T-cell (primary cell): ENCODE measurements around the gene GSAP. TPM values are rescaled to one million over a fixed set of nuclear protein-coding genes. Genes with fewer than 3 reads are reported as not detected.

Source experiments
- ATAC-seq, 4 experiments: fragments of 200-7000 bp in 3 of 4; fragments of 150-1000 bp in 1 of 4; cut with Tn5 transposase; replicated peaks in 1 of 4; 1 replicate in 3 of 4; 2 replicates in 1 of 4; pipeline ENCODE4 v1.10.0; 2021; ENCODE audit warnings: moderate library complexity in 3 of 4, mild to moderate bottlenecking in 2 of 4, moderate number of reproducible peaks in 1 of 4
- CTCF ChIA-PET, 2 donors: fragments of 300-600 bp; sonication (Branson Sonifier 250); formaldehyde crosslinking; loops; one replicate each; lab custom pipeline; 2022; ENCODE audit warnings: antibody characterized with exemption in 2 of 2; lab: Charles Lee
- POLR2A ChIA-PET, 2 donors: fragments of 300-600 bp; sonication (Branson Sonifier 250); formaldehyde crosslinking; loops; one replicate each; lab custom pipeline; 2022; ENCODE audit warnings: antibody characterized with exemption in 2 of 2; lab: Charles Lee
- DNase-seq, 35 experiments: peaks; one replicate each; pipeline versions ENCODE4 v3.0.0 to v3.0.0-alpha.2; 2013 to 2023
- H3K27ac ChIP-seq: one replicate; pipeline ENCODE4 v1.5.1; 2013; ENCODE audit warnings: low read length
- H3K27me3 ChIP-seq, 2 experiments: replicated peaks in 1 of 2; 1 replicate in 1 of 2; 2 replicates in 1 of 2; pipeline versions ENCODE4 v1.6.1 to v1.7.0; 2013; ENCODE audit warnings: low read length in 1 of 2, mixed read lengths in 1 of 2; ENCODE audit not compliant: control insufficient read depth in 2 of 2, insufficient read depth in 2 of 2; ENCODE audit errors: extremely low read depth in 1 of 2
- H3K36me3 ChIP-seq, 2 donors: 1 replicate in 1 of 2; 2 replicates in 1 of 2; pipeline versions ENCODE4 v1.6.1 to v1.7.0; 2013; ENCODE audit warnings: low read length in 1 of 2; ENCODE audit not compliant: control insufficient read depth in 2 of 2, insufficient read depth in 1 of 2; ENCODE audit errors: extremely low read depth in 1 of 2
- H3K4me1 ChIP-seq, 2 experiments: 1 replicate in 1 of 2; 2 replicates in 1 of 2; pipeline versions ENCODE4 v1.6.1 to v1.7.0; 2013; ENCODE audit warnings: low read length in 2 of 2, mixed read lengths in 1 of 2; ENCODE audit not compliant: insufficient read depth in 2 of 2, control insufficient read depth in 1 of 2; ENCODE audit errors: extremely low read depth in 1 of 2
- H3K4me3 ChIP-seq, 2 donors: 1 replicate in 1 of 2; 2 replicates in 1 of 2; pipeline versions ENCODE4 v1.5.1 to v1.7.0; 2013; ENCODE audit warnings: mild to moderate bottlenecking in 2 of 2, low read length in 1 of 2, moderate library complexity in 1 of 2; ENCODE audit not compliant: control insufficient read depth in 1 of 2; ENCODE audit errors: extremely low read depth in 1 of 2
- H3K9me3 ChIP-seq: 2 replicates; pipeline ENCODE4 v1.7.0; 2013
- H3K27ac Mint-ChIP-seq, 2 donors: one replicate each; pipeline ENCODE4 v1.8.0; 2020 to 2021; ENCODE audit warnings: mild to moderate bottlenecking in 2 of 2, mixed read lengths in 2 of 2
- H3K27me3 Mint-ChIP-seq, 2 donors: one replicate each; pipeline ENCODE4 v1.8.0; 2021 to 2022; ENCODE audit warnings: mixed read lengths in 2 of 2
- H3K36me3 Mint-ChIP-seq: one replicate; pipeline ENCODE4 v1.8.0; 2021; ENCODE audit warnings: mixed read lengths
- H3K4me1 Mint-ChIP-seq, 3 donors: one replicate each; pipeline ENCODE4 v1.8.0; 2020 to 2022; ENCODE audit warnings: mixed read lengths in 3 of 3, mild to moderate bottlenecking in 1 of 3
- H3K4me3 Mint-ChIP-seq, 3 donors: one replicate each; pipeline ENCODE4 v1.8.0; 2020 to 2022; ENCODE audit warnings: mild to moderate bottlenecking in 3 of 3, mixed read lengths in 3 of 3, moderate library complexity in 3 of 3
- H3K9me3 Mint-ChIP-seq, 3 donors: one replicate each; pipeline ENCODE4 v1.8.0; 2020 to 2022; ENCODE audit warnings: mixed read lengths in 3 of 3
- WGBS: methylation state at CpG from one replicate; pipeline ENCODE4 v1.1.5; 2013; ENCODE audit warnings: missing lambda C conversion rate; ENCODE audit not compliant: insufficient coverage; 5-methylcytosine and 5-hydroxymethylcytosine counted together
- total RNA-seq, 35 experiments: library from RNA in 6 of 35; stranded (reverse) in 6 of 35; fragments of 120-200 nt in 1 of 35; gene quantifications; one replicate each; pipeline versions ENCODE4 v1.2.1 to v1.2.4 and lab custom pipeline; 2013 to 2026

GSAP gene
- total RNA-seq, 5 donors from 2014 or later (not counting 1 experiment from before 2014, with no cell fraction given), result 17.7 to 40.0 (median 25.7) TPM

DNA sequence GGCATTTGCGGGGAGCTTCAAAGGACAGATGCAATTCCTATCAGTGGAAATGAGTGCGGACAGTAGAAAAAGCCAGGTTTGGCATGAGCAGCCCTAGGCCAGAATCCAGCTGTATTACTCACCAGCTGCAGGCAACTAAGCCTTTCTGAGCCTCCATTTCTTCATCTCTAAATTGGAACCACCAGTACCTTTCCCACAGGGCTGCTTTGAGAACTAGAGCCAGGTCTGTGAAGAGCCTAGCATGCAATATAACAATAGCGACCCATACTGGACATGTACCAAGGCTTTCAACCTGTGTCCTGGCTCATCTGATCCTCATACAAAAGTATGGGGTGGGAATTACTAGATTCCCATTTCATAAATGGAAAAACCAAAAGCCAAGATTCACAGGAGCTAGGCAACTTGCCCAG is 101.0 kb downstream of the GSAP start:
- ATAC-seq, result no peak
- peaks cover 89% of the 10 kb centered on the region for H3K36me3 Mint-ChIP-seq
- DNase-seq, result no peak

DNA sequence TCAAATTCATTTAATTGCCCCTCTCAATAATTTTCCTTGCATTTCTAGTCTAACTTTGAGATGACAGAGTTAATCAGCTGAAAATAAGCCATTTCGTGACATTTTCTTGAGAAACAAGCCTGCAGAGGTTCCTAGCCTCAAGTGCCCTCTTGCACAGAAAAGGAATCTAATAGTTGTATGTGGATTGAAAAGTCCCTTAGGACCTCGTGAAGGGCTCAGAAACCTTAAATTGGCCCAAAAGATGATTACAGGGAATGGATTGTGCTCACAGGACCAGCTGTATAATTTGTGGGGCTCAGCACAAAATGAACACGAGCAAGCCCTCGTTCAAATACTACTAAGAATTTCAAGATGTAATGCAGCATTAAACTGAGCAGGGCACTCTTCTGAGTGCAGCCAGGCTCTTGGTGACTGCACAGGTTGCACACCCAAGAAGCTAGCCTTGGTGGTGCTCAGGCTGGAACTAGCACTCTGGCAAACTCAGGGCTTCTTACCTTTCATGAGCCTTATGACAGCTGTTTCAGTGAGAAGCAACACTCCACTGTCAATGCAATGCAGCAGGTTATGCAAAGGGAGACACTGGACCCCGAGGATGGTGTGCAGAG is 102.2 kb downstream of the GSAP start:
- H3K27ac ChIP-seq, result no peak overlapping the region
- Mint-ChIP-seq H3K9me3 (no peaks in the 10 kb centered on the region), H3K4me1 (no peaks in the 10 kb centered on the region), H3K27ac (no peak overlapping the region), H3K4me3 (no peak overlapping the region), H3K36me3 (peaks cover 88% of the 10 kb centered on the region), H3K27me3 (no peaks in the 10 kb centered on the region)
- H3K4me1 ChIP-seq, result no peaks in the 10 kb centered on the region
- ATAC-seq, result no peak
- no peaks in the 10 kb centered on the region for H3K9me3 ChIP-seq
- no peak overlapping the region for H3K4me3 ChIP-seq
- WGBS, result 89% methylated on average over 3 of the region's 5 CpGs
- H3K27me3 ChIP-seq, result no peaks in the 10 kb centered on the region
- CTCF ChIA-PET, result no interaction called here
- H3K36me3 ChIP-seq, result peaks cover 0 to 40% of the 10 kb centered on the region in 2 donors
- POLR2A ChIA-PET, result no interaction called here
- DNase-seq, result no peak

More for the DNA sequence above, 101.0 kb downstream of the GSAP start:
- Mint-ChIP-seq H3K9me3 (peaks cover 0 to 3% (median 0%) of the 10 kb centered on the region in 3 donors), H3K4me3 (no peak overlapping the region), H3K4me1 (no peaks in the 10 kb centered on the region), H3K27ac (no peak overlapping the region), H3K27me3 (no peaks in the 10 kb centered on the region)
- ChIA-PET POLR2A (no interaction called here), CTCF (interaction anchor here in 1 of 2 donors (0.6 kb wide), 1 partner anchor 10 kb away, joined by 3 read pairs; no protein-coding TSS in a partner anchor)
- Histone ChIP-seq H3K27ac (no peak overlapping the region), H3K27me3 (no peaks in the 10 kb centered on the region), H3K4me3 (no peak overlapping the region), H3K36me3 (peaks cover 0 to 38% of the 10 kb centered on the region in 2 donors), H3K4me1 (no peaks in the 10 kb centered on the region), H3K9me3 (no peaks in the 10 kb centered on the region)
- 100% methylated on average over 1 of the region's 3 CpGs for WGBS

DNA sequence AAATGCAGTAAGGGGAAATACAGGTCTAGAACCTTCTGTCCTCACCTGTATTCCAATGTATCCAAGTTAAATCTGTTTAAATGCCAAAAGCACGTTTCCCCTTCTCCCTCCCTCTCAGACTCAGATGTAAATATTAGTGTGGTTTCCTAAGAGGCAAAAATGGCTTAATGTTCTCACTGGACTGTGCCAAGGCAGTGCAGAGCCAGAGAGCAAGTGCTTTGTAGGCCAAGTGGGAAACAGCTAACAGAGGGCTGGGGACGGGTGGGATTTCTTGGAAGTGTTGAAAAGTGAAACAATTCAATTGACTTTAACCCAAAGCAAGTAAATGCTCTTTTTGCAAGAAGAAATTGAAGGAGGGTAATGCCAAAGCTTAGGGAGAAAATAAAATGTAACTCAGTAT is 103.1 kb downstream of the GSAP start:
- H3K27me3 ChIP-seq, result no peaks in the 10 kb centered on the region
- ChIA-PET CTCF (no interaction called here), POLR2A (no interaction called here)
- ATAC-seq (no peak), DNase-seq (no peak)
- no peak overlapping the region for H3K27ac Mint-ChIP-seq
- WGBS, result no CpG with 5 or more reads among the region's 2 CpGs
- H3K4me3 ChIP-seq, result no peak overlapping the region
- peaks cover 88% of the 10 kb centered on the region for H3K36me3 Mint-ChIP-seq
- no peaks in the 10 kb centered on the region for H3K9me3 Mint-ChIP-seq
- H3K27ac ChIP-seq, result no peak overlapping the region
- no peaks in the 10 kb centered on the region for H3K9me3 ChIP-seq
- no peaks in the 10 kb centered on the region for H3K4me1 ChIP-seq
- H3K27me3 Mint-ChIP-seq, result no peaks in the 10 kb centered on the region
- H3K36me3 ChIP-seq, result peaks cover 0 to 43% of the 10 kb centered on the region in 2 donors
- H3K4me1 Mint-ChIP-seq, result no peaks in the 10 kb centered on the region
- no peak overlapping the region for H3K4me3 Mint-ChIP-seq

DNA sequence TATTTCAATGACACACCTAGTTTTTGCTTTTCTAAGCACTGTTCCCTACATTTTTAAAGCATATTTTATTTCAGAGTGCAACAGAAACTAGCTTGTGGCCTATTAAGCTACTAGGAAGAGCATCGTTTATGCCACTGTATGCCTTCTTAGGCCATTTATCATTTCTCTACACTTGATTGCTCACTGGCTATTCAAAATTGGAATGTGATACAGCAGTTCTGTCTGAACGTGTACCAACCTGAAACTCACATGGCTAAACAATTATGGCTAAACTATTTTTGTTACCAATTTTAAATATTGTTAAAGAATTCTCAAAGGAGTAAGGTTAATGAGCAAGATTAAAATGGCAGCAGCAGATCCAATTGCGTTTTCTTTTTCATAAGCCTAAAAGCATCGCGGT is 105.2 kb downstream of the GSAP start:
- H3K36me3 Mint-ChIP-seq, result peaks cover 89% of the 10 kb centered on the region
- DNase-seq (no peak), ATAC-seq (no peak)
- Histone ChIP-seq H3K4me3 (no peak overlapping the region), H3K27ac (no peak overlapping the region), H3K4me1 (no peaks in the 10 kb centered on the region), H3K36me3 (peaks cover 0 to 40% of the 10 kb centered on the region in 2 donors), H3K27me3 (no peaks in the 10 kb centered on the region), H3K9me3 (no peaks in the 10 kb centered on the region)
- H3K4me3 Mint-ChIP-seq, result no peak overlapping the region
- H3K27ac Mint-ChIP-seq, result no peak overlapping the region
- H3K4me1 Mint-ChIP-seq, result peaks cover 0 to 3% (median 0%) of the 10 kb centered on the region in 3 donors
- ChIA-PET POLR2A (no interaction called here), CTCF (interaction anchor here in 1 of 2 donors (0.7 kb wide), 1 partner anchor 31 kb away, joined by 3 read pairs; no protein-coding TSS in a partner anchor)
- no peaks in the 10 kb centered on the region for H3K27me3 Mint-ChIP-seq
- no CpG with 5 or more reads among the region's 5 CpGs for WGBS
- no peaks in the 10 kb centered on the region for H3K9me3 Mint-ChIP-seq

DNA sequence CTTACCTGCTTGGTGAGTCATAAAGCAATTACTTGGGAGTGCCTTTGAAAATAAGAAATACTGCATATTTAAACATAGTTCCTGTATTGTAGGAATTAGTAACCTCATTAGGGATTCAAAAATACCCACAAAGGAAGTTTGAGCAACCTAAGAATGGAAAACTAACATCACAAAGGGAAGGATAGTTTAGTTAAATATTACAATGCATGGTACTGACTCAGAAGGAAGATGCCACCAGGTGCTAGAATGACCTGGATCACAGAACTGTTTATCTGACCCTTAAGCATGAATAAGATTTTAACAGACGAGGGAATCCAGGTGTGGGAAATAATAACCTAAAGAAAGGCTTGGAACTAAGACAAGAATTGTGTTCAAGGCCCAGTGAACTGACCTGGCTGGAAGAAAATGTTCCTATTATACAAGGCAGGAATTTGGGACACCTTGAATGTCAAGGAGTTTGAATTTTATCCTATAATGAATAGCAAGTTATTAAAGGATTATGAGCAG is 106.4 kb downstream of the GSAP start:
- Mint-ChIP-seq H3K9me3 (peaks cover 2 to 10% (median 4%) of the 10 kb centered on the region in 3 donors), H3K4me1 (peaks cover 0 to 3% (median 0%) of the 10 kb centered on the region in 3 donors), H3K36me3 (peaks cover 91% of the 10 kb centered on the region), H3K27me3 (no peaks in the 10 kb centered on the region), H3K27ac (no peak overlapping the region), H3K4me3 (no peak overlapping the region)
- Histone ChIP-seq H3K9me3 (no peaks in the 10 kb centered on the region), H3K27me3 (no peaks in the 10 kb centered on the region), H3K4me1 (no peaks in the 10 kb centered on the region), H3K4me3 (no peak overlapping the region), H3K27ac (no peak overlapping the region), H3K36me3 (peaks cover 0 to 40% of the 10 kb centered on the region in 2 donors)
- no peak for ATAC-seq
- CTCF ChIA-PET, result no interaction called here
- no CpG with 5 or more reads among the region's 1 CpG for WGBS
- POLR2A ChIA-PET, result no interaction called here
- DNase-seq, result no peak

DNA sequence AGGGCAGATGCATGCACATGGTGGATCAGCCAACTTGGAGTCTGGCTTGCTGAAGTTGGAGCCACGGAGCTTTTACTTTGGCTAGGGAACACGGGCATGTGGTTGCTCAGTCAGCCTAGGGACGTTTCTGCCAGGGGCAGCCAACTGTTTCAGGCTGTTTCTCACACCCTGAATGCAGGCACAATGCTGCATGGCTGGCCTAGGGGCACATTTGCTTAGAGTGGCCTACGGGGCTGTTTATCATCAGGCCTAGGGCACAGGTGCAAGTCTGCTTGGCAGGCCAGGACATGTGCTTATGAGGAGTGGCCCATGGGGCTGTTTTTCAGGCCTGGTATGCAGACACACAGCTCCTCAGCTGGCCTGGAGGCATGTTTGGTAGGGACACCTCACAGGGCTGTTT is 107.4 kb downstream of the GSAP start:
- 90% methylated on average over 4 of the region's 4 CpGs for WGBS
- Histone ChIP-seq H3K27ac (no peak overlapping the region), H3K36me3 (peaks cover 0 to 33% of the 10 kb centered on the region in 2 donors), H3K4me1 (no peaks in the 10 kb centered on the region), H3K27me3 (no peaks in the 10 kb centered on the region), H3K9me3 (no peaks in the 10 kb centered on the region), H3K4me3 (no peak overlapping the region)
- H3K9me3 Mint-ChIP-seq, result peaks cover 8 to 19% (median 9%) of the 10 kb centered on the region in 3 donors
- H3K27me3 Mint-ChIP-seq, result no peaks in the 10 kb centered on the region
- H3K36me3 Mint-ChIP-seq, result peaks cover 91% of the 10 kb centered on the region
- peaks cover 0 to 3% (median 0%) of the 10 kb centered on the region in 3 donors for H3K4me1 Mint-ChIP-seq
- no peak overlapping the region for H3K4me3 Mint-ChIP-seq
- DNase-seq (no peak), ATAC-seq (no peak)
- H3K27ac Mint-ChIP-seq, result no peak overlapping the region
- ChIA-PET CTCF (no interaction called here), POLR2A (no interaction called here)
